K562 (cell line): ENCODE measurements around the gene PRDX3. TPM values are rescaled to one million over a fixed set of nuclear protein-coding genes. Genes with fewer than 3 reads are reported as not detected.

Source experiments
- ATAC-seq: fragments of 200-7000 bp; cut with Tn5 transposase; 3 replicates; pipeline ENCODE4 v1.9.1; 2020; ENCODE audit warnings: moderate library complexity
- BruUV-seq: library from RNA; stranded (reverse); fragments of 400-500 nt; replicated peaks from 2 replicates; lab custom pipeline; 2021; lab: Mats Ljungman, UMichigan
- CTCF ChIA-PET: fragments of 300-600 bp; formaldehyde crosslinking; extraction: SDS; loops from one replicate; lab custom pipeline; 2021; ENCODE audit warnings: low intra/inter-chr PET ratio; lab: Yijun Ruan, JAX
- POLR2A ChIA-PET: fragments of 300-600, 350-650 bp; sonication (Branson Sonifier 250); formaldehyde crosslinking; extraction: SDS; loops from one replicate; lab custom pipeline; 2021; ENCODE audit warnings: antibody characterized with exemption, inconsistent platforms; lab: Yijun Ruan, JAX
- DNase-seq, 4 experiments: peaks; one replicate each; pipeline versions ENCODE4 v3.0.0 to v3.0.0-alpha.2; 2011 to 2018; ENCODE audit warnings: low spot score in 3 of 4, mixed read lengths in 3 of 4; ENCODE audit errors: extremely low read depth in 1 of 4
- FAIRE-seq: peaks from 2 replicates; lab custom pipeline; 2011; peaks lifted over from hg19 to GRCh38; lab: Jason Lieb, UNC
- H2AFZ ChIP-seq: 2 replicates; pipeline ENCODE4 v1.6.0; 2011; ENCODE audit warnings: low read depth, low read length, control low read depth, inconsistent platforms
- H3K27ac ChIP-seq: fragments of 200-600 bp; 3 replicates; pipeline ENCODE4 v1.8.0; 2011; ENCODE audit warnings: low read depth, mild to moderate bottlenecking, control low read depth, inconsistent platforms, low read length, moderate library complexity, mixed read lengths; ENCODE audit errors: extremely low read depth
- H3K27me3 ChIP-seq, 2 experiments: fragments of 300-600 bp in 1 of 2; 2 replicates in 1 of 2; 3 replicates in 1 of 2; pipeline versions ENCODE4 v1.6.0 to v1.8.0; 2011; ENCODE audit warnings: inconsistent platforms in 2 of 2, low read length in 2 of 2, mild to moderate bottlenecking in 1 of 2, mixed read lengths in 1 of 2, moderate library complexity in 1 of 2; ENCODE audit not compliant: control insufficient read depth in 2 of 2, insufficient read depth in 2 of 2
- H3K36me3 ChIP-seq: fragments of 300-600 bp; 3 replicates; pipeline ENCODE4 v1.8.0; 2011; ENCODE audit warnings: mild to moderate bottlenecking, low read length, inconsistent platforms; ENCODE audit not compliant: control insufficient read depth, insufficient read depth
- H3K4me1 ChIP-seq, 2 experiments: fragments of 200-600 bp in 1 of 2; replicated peaks in 1 of 2; 2 replicates in 1 of 2; 3 replicates in 1 of 2; pipeline versions ENCODE4 v1.5.1 to v1.8.0; 2011; ENCODE audit warnings: inconsistent platforms in 2 of 2, low read length in 2 of 2, mild to moderate bottlenecking in 1 of 2, mixed read lengths in 1 of 2, moderate library complexity in 1 of 2; ENCODE audit not compliant: control insufficient read depth in 2 of 2, insufficient read depth in 2 of 2
- H3K4me2 ChIP-seq: 2 replicates; pipeline ENCODE4 v1.6.1; 2011; ENCODE audit warnings: low read length, control low read depth, inconsistent platforms, mixed read lengths; ENCODE audit not compliant: insufficient read depth
- H3K4me3 ChIP-seq: fragments of 200-600 bp; sonication (generic), shearing (Covaris generic); 2 replicates; pipeline ENCODE4 v1.5.1; 2016; ENCODE audit warnings: control low read depth, inconsistent platforms
- H3K79me2 ChIP-seq: fragments of 200-600 bp; 3 replicates; pipeline ENCODE4 v1.8.0; 2011; ENCODE audit warnings: low read length, inconsistent platforms; ENCODE audit not compliant: control insufficient read depth, insufficient read depth
- H3K9ac ChIP-seq, 2 experiments: 2 replicates each; pipeline versions ENCODE4 v1.6.0 to v1.6.1; 2011; ENCODE audit warnings: low read depth in 2 of 2, low read length in 2 of 2, control low read depth in 1 of 2, inconsistent platforms in 1 of 2, mild to moderate bottlenecking in 1 of 2, mixed read lengths in 1 of 2; ENCODE audit not compliant: insufficient read depth in 1 of 2
- H3K9me1 ChIP-seq: one replicate; pipeline ENCODE4 v1.6.0; 2011; ENCODE audit warnings: inconsistent platforms, mild to moderate bottlenecking, low read length, moderate library complexity; ENCODE audit not compliant: control insufficient read depth, insufficient read depth
- H3K9me3 ChIP-seq: replicated peaks from 2 replicates; pipeline ENCODE4 v1.5.1; 2011; ENCODE audit warnings: low read depth, low read length, inconsistent platforms; ENCODE audit not compliant: control insufficient read depth, insufficient read depth
- H4K20me1 ChIP-seq: replicated peaks from 2 replicates; pipeline ENCODE4 v1.6.1; 2011; ENCODE audit warnings: low read length, inconsistent platforms, mixed read lengths; ENCODE audit not compliant: control insufficient read depth, insufficient read depth
- MAFK ChIP-seq: IDR thresholded peaks from 2 replicates; pipeline ENCODE4 v1.6.1; 2011; ENCODE audit warnings: low read length, improper control_type of control experiment
- TEAD1 ChIP-seq, 2 experiments: fragments of 450-650 bp in 1 of 2; sonication (generic) in 1 of 2; formaldehyde crosslinking; IDR thresholded peaks; 2 replicates each; pipeline versions ENCODE4 v1.4.0 to v1.8.0; 2020 to 2022; ENCODE audit warnings: mild to moderate bottlenecking in 2 of 2, missing genetic modification reagents in 1 of 2
- ZBTB7A ChIP-seq: IDR thresholded peaks from 2 replicates; pipeline ENCODE4 v1.6.1; 2011; ENCODE audit warnings: low read depth, mild to moderate bottlenecking, low read length, moderate library complexity, borderline replicate concordance; ENCODE audit not compliant: control insufficient read depth
- ZNF644 ChIP-seq: fragments of 200-800 bp; sonication (Bioruptor generic); IDR thresholded peaks from 2 replicates; pipeline ENCODE4 v1.6.1; 2016; ENCODE audit warnings: low read depth, missing genetic modification characterization, missing compliant biosample characterization
- WGBS: fragments of 100-300 bp; shearing (Covaris generic); methylation state at CpG from one replicate; pipeline ENCODE4 v1.1.6; 2016; ENCODE audit warnings: low coverage, mixed read lengths; ENCODE audit not compliant: insufficient coverage; ENCODE audit errors: missing lambda C conversion rate; 5-methylcytosine and 5-hydroxymethylcytosine counted together
- in situ Hi-C: fragments of 300-500 bp; cut with MboI; formaldehyde crosslinking; loops from 4 replicates; pipeline ENCODE4 v1.15.0; 2018; ENCODE audit warnings: inconsistent platforms, mixed read lengths
- intact Hi-C: fragments of 100-400 bp; cut with micrococcal nuclease; formaldehyde crosslinking; loops from 2 replicates; pipeline ENCODE4 v1.14.2; 2022
- polyA plus RNA-seq, 8 experiments: library from polyadenylated mRNA; depleted of rRNA in 4 of 8; stranded (reverse) in 5 of 8; unstranded in 3 of 8; fragments of >200 nt; fragmentation: Nextera tagmentation in 2 of 8; fragmentation: Illumina TruSeq in 1 of 8; extraction: Ambion mirVana in 2 of 8; extraction: Trizol in 1 of 8; gene quantifications; 2 replicates each; pipeline versions ENCODE4 v1.2.1 to v1.2.3, GENCODE V29; 2011 to 2014; ENCODE audit warnings: inconsistent platforms in 1 of 8, missing spikeins in 1 of 8
- total RNA-seq, 7 experiments: library from RNA; depleted of rRNA in 6 of 7; stranded (reverse); fragments of >200 nt in 6 of 7; fragmentation: Illumina TruSeq in 2 of 7; extraction: Trizol in 2 of 7; gene quantifications; 2 replicates each; pipeline versions ENCODE4 v1.2.1 to v1.2.3, GENCODE V29; 2011 to 2021; ENCODE audit warnings: low replicate concordance in 1 of 7
- TF ChIP-seq, protein P1 (sequence below): fragments of 450-650 bp; IDR thresholded peaks from 2 replicates; pipeline ENCODE4 v1.6.1; 2018; ENCODE audit warnings: mild to moderate bottlenecking, low read depth; ENCODE audit not compliant: partially characterized antibody
- TF ChIP-seq, protein P2 (sequence below): fragments of 250-450 bp; sonication (Bioruptor Pico); IDR thresholded peaks from 2 replicates; pipeline ENCODE4 v1.8.0; 2021; ENCODE audit warnings: moderate library complexity, mild to moderate bottlenecking, inconsistent platforms
- TF ChIP-seq, protein P3 (sequence below): fragments of 250-450 bp; sonication (Bioruptor Pico); IDR thresholded peaks from 2 replicates; pipeline ENCODE4 v1.8.0; 2022; ENCODE audit warnings: inconsistent platforms
- TF ChIP-seq, protein P4 (sequence below): fragments of 250-450 bp; sonication (Bioruptor Pico); IDR thresholded peaks from 2 replicates; pipeline ENCODE4 v1.8.0; 2022; ENCODE audit warnings: moderate library complexity, mild to moderate bottlenecking, inconsistent platforms
- TF ChIP-seq, protein P5 (sequence below): fragments of 450-650 bp; formaldehyde crosslinking; IDR thresholded peaks from 2 replicates; pipeline ENCODE4 v1.4.0; 2020; ENCODE audit warnings: mild to moderate bottlenecking, mixed read lengths

PRDX3 gene
- total and polyA plus RNA-seq, 9 of the 15 experiments (the other 6 are each of a cell fraction or from before 2014, with no cell fraction given): 122 to 994 (median 173) TPM

DNA sequence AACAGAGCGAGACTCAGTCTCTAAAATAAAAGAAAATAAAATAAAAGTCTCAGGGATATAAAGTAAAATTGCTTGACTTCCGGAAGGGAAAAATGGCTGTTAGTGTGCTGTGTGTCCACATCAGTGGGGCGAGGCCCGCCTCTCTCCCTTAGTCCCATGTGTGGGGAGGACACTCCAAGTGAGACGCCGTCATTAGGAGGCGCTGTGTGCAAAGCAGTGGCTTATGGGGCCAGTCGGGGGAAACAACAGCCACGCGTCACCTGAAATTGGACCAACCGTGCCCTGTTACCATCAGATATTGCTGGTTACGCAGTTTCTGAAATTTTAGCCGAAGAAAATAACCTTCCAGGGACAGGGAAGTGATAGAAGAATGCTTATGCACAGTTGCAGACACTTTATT is 28.9 kb downstream of the PRDX3 start:
- no peak for DNase-seq
- no TSS peak for BruUV-seq
- Histone ChIP-seq H3K79me2 (no peaks in the 10 kb centered on the region), H3K4me2 (no peak overlapping the region), H3K27me3 (no peaks in the 10 kb centered on the region), H3K9ac (no peak overlapping the region), H3K4me3 (no peak overlapping the region), H4K20me1 (no peaks in the 10 kb centered on the region), H2AFZ (no peak overlapping the region), H3K27ac (no peak overlapping the region), H3K9me3 (no peaks in the 10 kb centered on the region), H3K9me1 (no peaks in the 10 kb centered on the region), H3K4me1 (no peaks in the 10 kb centered on the region), H3K36me3 (peaks cover 69% of the 10 kb centered on the region; the same call in 2 of the 3 replicates)
- 83% methylated on average over 9 of the region's 13 CpGs for WGBS
- in situ Hi-C loops (no loop called here), intact Hi-C loops (no loop called here)
- ATAC-seq: peak; percentile 55
- ChIA-PET POLR2A (no interaction called here), CTCF (no interaction called here)
- no peak for FAIRE-seq
- TF ChIP-seq, protein P1, sequence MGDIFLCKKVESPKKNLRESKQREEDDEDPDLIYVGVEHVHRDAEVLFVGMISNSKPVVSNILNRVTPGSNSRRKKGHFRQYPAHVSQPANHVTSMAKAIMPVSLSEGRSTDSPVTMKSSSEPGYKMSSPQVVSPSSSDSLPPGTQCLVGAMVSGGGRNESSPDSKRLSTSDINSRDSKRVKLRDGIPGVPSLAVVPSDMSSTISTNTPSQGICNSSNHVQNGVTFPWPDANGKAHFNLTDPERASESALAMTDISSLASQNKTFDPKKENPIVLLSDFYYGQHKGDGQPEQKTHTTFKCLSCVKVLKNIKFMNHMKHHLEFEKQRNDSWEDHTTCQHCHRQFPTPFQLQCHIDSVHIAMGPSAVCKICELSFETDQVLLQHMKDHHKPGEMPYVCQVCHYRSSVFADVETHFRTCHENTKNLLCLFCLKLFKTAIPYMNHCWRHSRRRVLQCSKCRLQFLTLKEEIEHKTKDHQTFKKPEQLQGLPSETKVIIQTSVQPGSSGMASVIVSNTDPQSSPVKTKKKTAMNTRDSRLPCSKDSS: no peak
- TF ChIP-seq ZBTB7A (no peak), ZNF644 (tag) (no peak)

DNA sequence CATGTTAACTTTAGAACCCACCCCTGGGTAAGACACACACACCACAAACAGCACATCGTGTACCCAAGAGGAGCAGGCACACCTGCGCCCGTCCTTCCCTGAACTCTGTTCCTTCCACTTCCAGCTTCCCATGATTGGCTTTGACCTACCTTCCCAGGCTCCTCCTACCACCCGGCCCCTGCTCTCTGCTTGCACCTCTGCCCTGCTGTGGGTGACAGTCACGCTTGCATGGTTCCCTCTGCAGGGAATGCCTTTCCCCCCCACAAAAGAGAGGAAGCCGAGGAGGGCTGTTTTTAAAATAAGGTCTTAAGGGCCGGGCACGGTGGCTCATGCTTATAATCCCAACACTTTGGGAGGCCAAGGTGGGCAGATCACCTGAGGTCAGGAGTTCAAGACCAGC is 29.5 kb downstream of the PRDX3 start:
- Histone ChIP-seq H3K27me3 (no peaks in the 10 kb centered on the region), H3K9me3 (no peaks in the 10 kb centered on the region), H3K4me3 (no peak overlapping the region), H3K4me2 (no peak overlapping the region), H2AFZ (no peak overlapping the region), H3K4me1 (no peaks in the 10 kb centered on the region), H3K79me2 (no peaks in the 10 kb centered on the region), H4K20me1 (no peaks in the 10 kb centered on the region), H3K27ac (no peak overlapping the region), H3K9ac (no peak overlapping the region), H3K9me1 (no peaks in the 10 kb centered on the region), H3K36me3 (peaks cover 65% of the 10 kb centered on the region; the same call in 2 of the 3 replicates)
- ChIA-PET CTCF (no interaction called here), POLR2A (interaction anchor here (1.0 kb wide), 1 partner anchor 10 kb away, joined by 5 read pairs; no protein-coding TSS in a partner anchor)
- FAIRE-seq: no peak
- intact Hi-C loops: no loop called here
- WGBS: 100% methylated on average over 2 of the region's 8 CpGs
- BruUV-seq: no TSS peak
- no peak for DNase-seq
- in situ Hi-C loops: no loop called here
- no peak for ATAC-seq
- TF ChIP-seq, protein P2, sequence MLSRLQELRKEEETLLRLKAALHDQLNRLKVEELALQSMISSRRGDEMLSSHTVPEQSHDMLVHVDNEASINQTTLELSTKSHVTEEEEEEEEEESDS (CRISPR knock-in tag): no peak
- TF ChIP-seq MAFK (no peak), TEAD1 (CRISPR knock-in tag; IDR thresholded peaks at IDR 0.05) (no peak)
- TF ChIP-seq, protein P3, sequence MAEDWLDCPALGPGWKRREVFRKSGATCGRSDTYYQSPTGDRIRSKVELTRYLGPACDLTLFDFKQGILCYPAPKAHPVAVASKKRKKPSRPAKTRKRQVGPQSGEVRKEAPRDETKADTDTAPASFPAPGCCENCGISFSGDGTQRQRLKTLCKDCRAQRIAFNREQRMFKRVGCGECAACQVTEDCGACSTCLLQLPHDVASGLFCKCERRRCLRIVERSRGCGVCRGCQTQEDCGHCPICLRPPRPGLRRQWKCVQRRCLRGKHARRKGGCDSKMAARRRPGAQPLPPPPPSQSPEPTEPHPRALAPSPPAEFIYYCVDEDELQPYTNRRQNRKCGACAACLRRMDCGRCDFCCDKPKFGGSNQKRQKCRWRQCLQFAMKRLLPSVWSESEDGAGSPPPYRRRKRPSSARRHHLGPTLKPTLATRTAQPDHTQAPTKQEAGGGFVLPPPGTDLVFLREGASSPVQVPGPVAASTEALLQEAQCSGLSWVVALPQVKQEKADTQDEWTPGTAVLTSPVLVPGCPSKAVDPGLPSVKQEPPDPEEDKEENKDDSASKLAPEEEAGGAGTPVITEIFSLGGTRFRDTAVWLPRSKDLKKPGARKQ: no peak
- TF ChIP-seq, protein P4, sequence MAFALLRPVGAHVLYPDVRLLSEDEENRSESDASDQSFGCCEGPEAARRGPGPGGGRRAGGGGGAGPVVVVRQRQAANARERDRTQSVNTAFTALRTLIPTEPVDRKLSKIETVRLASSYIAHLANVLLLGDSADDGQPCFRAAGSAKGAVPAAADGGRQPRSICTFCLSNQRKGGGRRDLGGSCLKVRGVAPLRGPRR: no peak
- TF ChIP-seq, protein P5, sequence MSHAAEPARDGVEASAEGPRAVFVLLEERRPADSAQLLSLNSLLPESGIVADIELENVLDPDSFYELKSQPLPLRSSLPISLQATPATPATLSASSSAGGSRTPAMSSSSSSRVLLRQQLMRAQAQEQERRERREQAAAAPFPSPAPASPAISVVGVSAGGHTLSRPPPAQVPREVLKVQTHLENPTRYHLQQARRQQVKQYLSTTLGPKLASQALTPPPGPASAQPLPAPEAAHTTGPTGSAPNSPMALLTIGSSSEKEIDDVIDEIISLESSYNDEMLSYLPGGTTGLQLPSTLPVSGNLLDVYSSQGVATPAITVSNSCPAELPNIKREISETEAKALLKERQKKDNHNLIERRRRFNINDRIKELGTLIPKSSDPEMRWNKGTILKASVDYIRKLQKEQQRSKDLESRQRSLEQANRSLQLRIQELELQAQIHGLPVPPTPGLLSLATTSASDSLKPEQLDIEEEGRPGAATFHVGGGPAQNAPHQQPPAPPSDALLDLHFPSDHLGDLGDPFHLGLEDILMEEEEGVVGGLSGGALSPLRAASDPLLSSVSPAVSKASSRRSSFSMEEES (CRISPR knock-in tag): no peak
